ENCODE data around the gene MRPL45. TPM values are rescaled to one million over a fixed set of nuclear protein-coding genes. Genes with fewer than 3 reads are reported as not detected.
A peak's percentile ranks its signal among the peaks of the same experiment; 100 is the strongest.
"Not testable (repeated sequence)": the region's sequence is repeated elsewhere in the genome, so short reads cannot be mapped to it uniquely, and the experiment has no call there.

MRPL45 gene
- total RNA-seq (2016; rRNA removed; fragmentation: Illumina TruSeq; extraction: Trizol) (89.5 and 130 TPM in 2 replicates), polyA plus RNA-seq (2011; rRNA removed) (124 and 157 TPM in 2 replicates), polyA minus RNA-seq (2011; rRNA and poly(A)+ RNA removed; ENCODE audit: low replicate concordance) (71.4 and 88.7 TPM in 2 replicates), Bru-seq, nascent RNA (percentile 80 among the genes with signal in this experiment), BruChase-seq, experiment 1, labeled RNA remaining after a 6-hour chase (percentile 82 among the genes with signal in this experiment), BruChase-seq, experiment 2, labeled RNA remaining after a 2-hour chase (percentile 81 among the genes with signal in this experiment)
- 39.9 and 40.5 TPM in 2 replicates for total RNA-seq (2016; cell fraction: cytosol; rRNA removed; fragmentation: Illumina TruSeq; extraction: Trizol; ENCODE audit: low read depth)
- total RNA-seq (2016; cell fraction: insoluble cytoplasmic fraction; rRNA removed; fragmentation: Illumina TruSeq; extraction: Trizol): 89.7 and 136 TPM in 2 replicates
- total RNA-seq (2016; cell fraction: membrane; rRNA removed; fragmentation: Illumina TruSeq; extraction: Trizol): 92.4 and 101 TPM in 2 replicates
- total RNA-seq (2016; cell fraction: nucleus; rRNA removed; fragmentation: Illumina TruSeq; extraction: Trizol): 47.1 and 50.4 TPM in 2 replicates
- 121 and 150 TPM in 2 replicates for polyA plus RNA-seq (2011; cell fraction: cytosol; rRNA removed)
- 27.4 and 36.1 TPM in 2 replicates for polyA plus RNA-seq (2011; cell fraction: nucleus; rRNA removed)
- 95.8 and 105 TPM in 2 replicates for polyA plus RNA-seq (2012)
- polyA plus RNA-seq (2016; cell fraction: cytosol; fragmentation: Illumina TruSeq; extraction: Trizol; ENCODE audit: low read depth): 55.8 and 62.5 TPM in 2 replicates
- 191 and 196 TPM in 2 replicates for polyA plus RNA-seq (2016; cell fraction: insoluble cytoplasmic fraction; fragmentation: Illumina TruSeq; extraction: Trizol; ENCODE audit: low read depth)
- polyA plus RNA-seq (2016; cell fraction: membrane; fragmentation: Illumina TruSeq; extraction: Trizol; ENCODE audit: low read depth): 108 and 122 TPM in 2 replicates
- polyA plus RNA-seq (2016; cell fraction: nucleus; fragmentation: Illumina TruSeq; extraction: Trizol; ENCODE audit: insufficient read depth, low read depth): 78.5 and 84.6 TPM in 2 replicates
- 60.8 and 62.0 TPM in 2 replicates for polyA minus RNA-seq (2011; cell fraction: cytosol; rRNA and poly(A)+ RNA removed)
- 30.0 and 40.5 TPM in 2 replicates for polyA minus RNA-seq (2011; cell fraction: nucleus; rRNA and poly(A)+ RNA removed)
- long read RNA-seq, experiment 1, transcript MRPL45-203 (8 exons, 1,705 nt): major isoform, 215 of 253 reads
- long read RNA-seq, experiment 1, partial matches to known transcripts: 23 of 253 reads
- long read RNA-seq, experiment 1, other reads (novel, unspliced or antisense): 12 of 253 reads
- long read RNA-seq, experiment 2, transcript MRPL45-203 (8 exons, 1,705 nt): major isoform, 158 of 292 reads
- long read RNA-seq, experiment 2, partial matches to known transcripts: 102 of 292 reads
- long read RNA-seq, experiment 2, other reads (novel, unspliced or antisense): 28 of 292 reads

- intact Hi-C loops (cut with micrococcal nuclease; ENCODE audit: unreplicated experiment); H3K79me2 ChIP-seq (ENCODE audit: insufficient read depth, low read length); FAIRE-seq; in situ Hi-C loops (cut with HindIII; ENCODE audit: extremely low pct_ligation_motif_present, low pct_unique_long_range_greater_than_20kb); H4K20me1 ChIP-seq (ENCODE audit: insufficient read depth, low read length); H3K27me3 ChIP-seq (ENCODE audit: control insufficient read depth in 1 of 2, insufficient read depth in 2 of 2, low read length in 2 of 2); H3K9me3 ChIP-seq (ENCODE audit: low read length); CTCF ChIA-PET (ENCODE audit: low intra/inter-chr PET ratio, low total read pairs); H3K36me3 ChIP-seq (replicated peaks in 1 of 2; ENCODE audit: control insufficient read depth in 1 of 2, insufficient read depth in 2 of 2, low read length in 2 of 2); BruUV-seq (replicated peaks); H3K4me1 ChIP-seq (ENCODE audit: insufficient read depth, low read length): not testable (repeated sequence)
- DNase-seq (ENCODE audit: low spot score) (peak; percentile 96), ATAC-seq (peak; percentile 95)
- Histone ChIP-seq H3K4me3 (replicated peaks in 1 of 3; ENCODE audit: insufficient read depth in 1 of 3, low read depth in 2 of 3, low read length in 3 of 3) (peak within 1 kb of the TSS; percentile 64 to 84 (median 82)), H2AFZ (ENCODE audit: low read length) (peak within 1 kb of the TSS; percentile 31), H3K9ac (ENCODE audit: insufficient read depth, low read depth, low read length) (peak within 1 kb of the TSS; percentile 93), H3K4me2 (ENCODE audit: low read depth, low read length) (peak within 1 kb of the TSS; percentile 79), H3K27ac (ENCODE audit: extremely low read length, insufficient read depth, low read length) (peak within 1 kb of the TSS; percentile 88)
- WGBS (ENCODE audit: low lambda C conversion rate): 2% methylated on average over 45 of the region's 48 CpGs
- POLR2A ChIA-PET: interaction anchor here (0.7 to 1.4 kb wide), 6 partner anchors 28 to 118 kb away, joined by 3 to 9 read pairs (median 4); partner anchors contain the start of gene SOCS7
- TF ChIP-seq ZNF605 (CRISPR knock-in tag; IDR thresholded peaks at IDR 0.05) (peak; percentile 56), SAP130 (CRISPR knock-in tag; IDR thresholded peaks at IDR 0.05; ENCODE audit: low read depth) (peak; percentile 82), MAX (IDR thresholded peaks at IDR 0.05) (peak; percentile 93), ZNF276 (CRISPR knock-in tag; IDR thresholded peaks at IDR 0.05; ENCODE audit: low read depth) (0 out of 2 replicates have a peak, but pooled peaks have one; percentile 22), MIER3 (CRISPR knock-in tag; IDR thresholded peaks at IDR 0.05; ENCODE audit: borderline replicate concordance) (peak; percentile 89; the same call in 1 of the 2 replicates), ZNF609 (CRISPR knock-in tag; IDR thresholded peaks at IDR 0.05; ENCODE audit: borderline replicate concordance) (0 out of 2 replicates have a peak, but pooled peaks have one; percentile 19), IRF2 (CRISPR knock-in tag; IDR thresholded peaks at IDR 0.05) (peak; percentile 70; the same call in 1 of the 2 replicates), ZMYM3 (CRISPR knock-in tag; IDR thresholded peaks at IDR 0.05) (peak; percentile 8; the same call in 1 of the 2 replicates)
These were observed at the start of gene MRPL45 for GRCh38 chr17:38296834-38297517. Gene MRPL45, plus strand, starts transcription at chr17:38297168. Its CDS starts 16 bp downstream, at chr17:38297184.
